Activated CD4-positive, alpha-beta T cell treated with anti-CD3 and anti-CD28 coated beads for 36 hours (primary cell): ENCODE data around the gene SBK3. TPM values are rescaled to one million over a fixed set of nuclear protein-coding genes. Genes with fewer than 3 reads are reported as not detected.

ENCODE experiments used
- ATAC-seq: fragments of 200-7000 bp; cut with Tn5 transposase; one replicate; pipeline ENCODE4 v1.10.0; 2021; ENCODE audit warnings: mild to moderate bottlenecking, moderate library complexity
- CTCF ChIA-PET: fragments of 350-600 bp; sonication (Branson Sonifier 250); formaldehyde crosslinking; loops from one replicate; lab custom pipeline; 2021; ENCODE audit warnings: antibody characterized with exemption; lab: Charles Lee
- POLR2A ChIA-PET: fragments of 350-600 bp; sonication (Branson Sonifier 250); formaldehyde crosslinking; loops from one replicate; lab custom pipeline; 2021; ENCODE audit warnings: antibody characterized with exemption, inconsistent platforms; lab: Charles Lee
- DNase-seq: peaks from one replicate; pipeline ENCODE4 v3.0.0-alpha.2; 2020
- H3K27ac Mint-ChIP-seq: one replicate; pipeline ENCODE4 v1.8.0; 2021; ENCODE audit warnings: mixed read lengths
- H3K27me3 Mint-ChIP-seq: one replicate; pipeline ENCODE4 v1.8.0; 2021; ENCODE audit warnings: mixed read lengths
- H3K36me3 Mint-ChIP-seq: one replicate; pipeline ENCODE4 v1.8.0; 2021; ENCODE audit warnings: low read depth, mixed read lengths
- H3K4me1 Mint-ChIP-seq: one replicate; pipeline ENCODE4 v1.8.0; 2021; ENCODE audit warnings: mixed read lengths
- H3K4me3 Mint-ChIP-seq: one replicate; pipeline ENCODE4 v1.8.0; 2021; ENCODE audit warnings: mild to moderate bottlenecking, moderate library complexity, mixed read lengths
- H3K9me3 Mint-ChIP-seq: one replicate; pipeline ENCODE4 v1.8.0; 2021; ENCODE audit warnings: low read depth, mixed read lengths
- intact Hi-C, 2 experiments: fragments of 100-400 bp; cut with DNase I in 1 of 2; cut with micrococcal nuclease in 1 of 2; formaldehyde crosslinking; loops; one replicate each; pipeline versions ENCODE4 v1.14.2 to v1.15.1; 2022 to 2024; cut with DNase I, micrococcal nuclease
- total RNA-seq, 2 experiments: library from RNA; stranded (reverse); gene quantifications; one replicate each; pipeline ENCODE4 v1.2.3, GENCODE V29; 2021

The SBK3 gene
- total RNA-seq, 2 experiments from 2014 or later, result not detected

- ChIA-PET POLR2A (no interaction called here), CTCF (no interaction called here)
- Mint-ChIP-seq H3K9me3 (no peaks in the 10 kb centered on the region), H3K27ac (no peak overlapping the region), H3K27me3 (peaks cover 18% of the 10 kb centered on the region), H3K4me3 (no peak overlapping the region), H3K4me1 (no peaks in the 10 kb centered on the region), H3K36me3 (no peaks in the 10 kb centered on the region)
- ATAC-seq (no peak), DNase-seq (no peak)
- intact Hi-C loops, result no loop called here
These were observed 4.9 kb upstream of the SBK3 start for GRCh38 chr19:55550321-55550650.

- CTCF ChIA-PET, result no interaction called here
- no peaks in the 10 kb centered on the region for H3K36me3 Mint-ChIP-seq
- POLR2A ChIA-PET, result no interaction called here
- no peak overlapping the region for H3K4me3 Mint-ChIP-seq
- ATAC-seq (no peak), DNase-seq (no peak)
- no peaks in the 10 kb centered on the region for H3K9me3 Mint-ChIP-seq
- peaks cover 20% of the 10 kb centered on the region for H3K27me3 Mint-ChIP-seq
- intact Hi-C loops, result no loop called here
- no peaks in the 10 kb centered on the region for H3K4me1 Mint-ChIP-seq
- no peak overlapping the region for H3K27ac Mint-ChIP-seq
These were observed 4.4 kb upstream of the SBK3 start for GRCh38 chr19:55549500-55550320.

- Mint-ChIP-seq H3K27me3 (peaks cover 23% of the 10 kb centered on the region), H3K4me1 (no peaks in the 10 kb centered on the region), H3K36me3 (no peaks in the 10 kb centered on the region), H3K9me3 (no peaks in the 10 kb centered on the region), H3K27ac (no peak overlapping the region), H3K4me3 (no peak overlapping the region)
- ChIA-PET CTCF (no interaction called here), POLR2A (no interaction called here)
- intact Hi-C loops, result no loop called here
- ATAC-seq, result no peak
- DNase-seq, result peak; percentile 12
These were observed 1.7 kb upstream of the SBK3 start for GRCh38 chr19:55546822-55547614.

- peaks cover 23% of the 10 kb centered on the region for H3K27me3 Mint-ChIP-seq
These were observed 668 bp upstream of the SBK3 start for GRCh38 chr19:55546011-55546410.

GRCh38 chr19:55544776-55545439 is 435 bp downstream of the SBK3 start:
- no peak for ATAC-seq
- Mint-ChIP-seq H3K9me3 (no peaks in the 10 kb centered on the region), H3K27me3 (peaks cover 20% of the 10 kb centered on the region), H3K27ac (no peak overlapping the region), H3K36me3 (no peaks in the 10 kb centered on the region), H3K4me1 (no peaks in the 10 kb centered on the region), H3K4me3 (no peak overlapping the region)
- CTCF ChIA-PET, result no interaction called here
- POLR2A ChIA-PET, result no interaction called here
- no peak for DNase-seq
- intact Hi-C loops, result no loop called here

More at GRCh38 chr19:55546011-55546410, 668 bp upstream of the SBK3 start:
- Mint-ChIP-seq H3K27ac (no peak overlapping the region), H3K4me1 (no peaks in the 10 kb centered on the region), H3K36me3 (no peaks in the 10 kb centered on the region), H3K4me3 (no peak overlapping the region), H3K9me3 (no peaks in the 10 kb centered on the region)
- ChIA-PET CTCF (no interaction called here), POLR2A (no interaction called here)
- DNase-seq (no peak), ATAC-seq (no peak)
- intact Hi-C loops, result no loop called here

GRCh38 chr19:55544014-55544413 is 1.3 kb downstream of the SBK3 start:
- ATAC-seq (no peak), DNase-seq (no peak)
- Mint-ChIP-seq H3K27me3 (peaks cover 20% of the 10 kb centered on the region), H3K4me1 (no peaks in the 10 kb centered on the region), H3K4me3 (no peak overlapping the region), H3K27ac (no peak overlapping the region), H3K36me3 (no peaks in the 10 kb centered on the region), H3K9me3 (no peaks in the 10 kb centered on the region)
- intact Hi-C loops, result no loop called here
- POLR2A ChIA-PET, result no interaction called here
- CTCF ChIA-PET, result no interaction called here

GRCh38 chr19:55543567-55543966 is 1.8 kb downstream of the SBK3 start:
- no peak overlapping the region for H3K4me3 Mint-ChIP-seq
- H3K27ac Mint-ChIP-seq, result no peak overlapping the region
- DNase-seq (no peak), ATAC-seq (no peak)
- ChIA-PET CTCF (no interaction called here), POLR2A (no interaction called here)
- H3K9me3 Mint-ChIP-seq, result no peaks in the 10 kb centered on the region
- intact Hi-C loops, result no loop called here
- peaks cover 20% of the 10 kb centered on the region for H3K27me3 Mint-ChIP-seq
- H3K36me3 Mint-ChIP-seq, result no peaks in the 10 kb centered on the region
- no peaks in the 10 kb centered on the region for H3K4me1 Mint-ChIP-seq

- DNase-seq, result no peak
- intact Hi-C loops, result no loop called here
- Mint-ChIP-seq H3K4me1 (no peaks in the 10 kb centered on the region), H3K27ac (no peak overlapping the region), H3K27me3 (peaks cover 14% of the 10 kb centered on the region), H3K36me3 (no peaks in the 10 kb centered on the region), H3K4me3 (no peak overlapping the region), H3K9me3 (no peaks in the 10 kb centered on the region)
- no peak for ATAC-seq
- CTCF ChIA-PET, result no interaction called here
- POLR2A ChIA-PET, result no interaction called here
These were observed 3.0 kb downstream of the SBK3 start for GRCh38 chr19:55542292-55542855.

GRCh38 chr19:55541091-55541490 is 4.3 kb downstream of the SBK3 start:
- ChIA-PET CTCF (no interaction called here), POLR2A (no interaction called here)

GRCh38 chr19:55540619-55541018 is 4.7 kb downstream of the SBK3 start:
- Mint-ChIP-seq H3K4me3 (no peak overlapping the region), H3K36me3 (no peaks in the 10 kb centered on the region), H3K9me3 (no peaks in the 10 kb centered on the region), H3K27me3 (peaks cover 7% of the 10 kb centered on the region), H3K27ac (no peak overlapping the region), H3K4me1 (no peaks in the 10 kb centered on the region)
- CTCF ChIA-PET, result no interaction called here
- intact Hi-C loops, result no loop called here
- ATAC-seq (no peak), DNase-seq (no peak)
- POLR2A ChIA-PET, result no interaction called here

More at GRCh38 chr19:55541091-55541490, 4.3 kb downstream of the SBK3 start:
- no peaks in the 10 kb centered on the region for H3K36me3 Mint-ChIP-seq
- intact Hi-C loops, result no loop called here
- H3K4me1 Mint-ChIP-seq, result no peaks in the 10 kb centered on the region
- DNase-seq (no peak), ATAC-seq (no peak)
- no peak overlapping the region for H3K27ac Mint-ChIP-seq
- H3K27me3 Mint-ChIP-seq, result peaks cover 10% of the 10 kb centered on the region
- H3K9me3 Mint-ChIP-seq, result no peaks in the 10 kb centered on the region
- H3K4me3 Mint-ChIP-seq, result no peak overlapping the region

GRCh38 chr19:55539090-55539984 is 6.0 kb downstream of the SBK3 start:
- no peak for ATAC-seq
- H3K36me3 Mint-ChIP-seq, result no peaks in the 10 kb centered on the region
- H3K9me3 Mint-ChIP-seq, result no peaks in the 10 kb centered on the region
- no peak for DNase-seq
- peaks cover 3% of the 10 kb centered on the region for H3K27me3 Mint-ChIP-seq
- ChIA-PET CTCF (no interaction called here), POLR2A (no interaction called here)
- no peaks in the 10 kb centered on the region for H3K4me1 Mint-ChIP-seq
- H3K4me3 Mint-ChIP-seq, result no peak overlapping the region
- no peak overlapping the region for H3K27ac Mint-ChIP-seq
- intact Hi-C loops, result no loop called here
